Choroid plexus epithelial cell (primary cell): ENCODE results near the gene GDAP1L1.
A peak's percentile ranks its signal among the peaks of the same experiment; 100 is the strongest.

Experiments
- DNase-seq: peaks from one replicate; pipeline ENCODE4 v3.0.0-alpha.2; 2010; ENCODE audit warnings: low read depth
- H3K4me3 ChIP-seq: 2 replicates; pipeline ENCODE4 v1.5.1; 2011; ENCODE audit warnings: low read depth, mild to moderate bottlenecking, control low read depth, low read length, moderate library complexity
- TF ChIP-seq, protein P1 (sequence below): conservative IDR thresholded peaks from 2 replicates; pipeline ENCODE4 v1.5.1; 2011; ENCODE audit warnings: low read depth, mild to moderate bottlenecking, control low read depth, inconsistent platforms, low read length, moderate library complexity

The GDAP1L1 gene

DNA sequence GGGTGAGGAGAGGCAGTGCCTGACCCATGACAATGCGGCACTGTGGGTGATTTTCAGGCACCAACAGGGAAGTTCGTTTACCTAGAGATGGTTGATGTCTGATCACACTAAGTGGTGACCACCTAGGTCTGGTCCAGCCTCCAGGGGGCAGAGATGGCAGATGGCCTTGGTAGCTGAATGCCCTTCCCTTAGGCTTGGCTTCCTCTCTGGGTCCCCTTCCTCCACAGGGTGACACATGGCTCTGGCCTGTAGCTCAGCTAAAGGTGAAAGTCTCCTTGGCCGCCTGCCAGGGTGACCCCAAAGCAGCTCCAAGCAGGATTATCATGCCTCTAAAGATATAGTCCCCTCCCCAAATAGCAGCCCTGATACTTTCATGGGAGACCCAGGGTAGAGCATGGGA is 6.4 kb downstream of the GDAP1L1 start:
- DNase-seq, result no peak
- no peak overlapping the region for H3K4me3 ChIP-seq
- TF ChIP-seq, protein P1, sequence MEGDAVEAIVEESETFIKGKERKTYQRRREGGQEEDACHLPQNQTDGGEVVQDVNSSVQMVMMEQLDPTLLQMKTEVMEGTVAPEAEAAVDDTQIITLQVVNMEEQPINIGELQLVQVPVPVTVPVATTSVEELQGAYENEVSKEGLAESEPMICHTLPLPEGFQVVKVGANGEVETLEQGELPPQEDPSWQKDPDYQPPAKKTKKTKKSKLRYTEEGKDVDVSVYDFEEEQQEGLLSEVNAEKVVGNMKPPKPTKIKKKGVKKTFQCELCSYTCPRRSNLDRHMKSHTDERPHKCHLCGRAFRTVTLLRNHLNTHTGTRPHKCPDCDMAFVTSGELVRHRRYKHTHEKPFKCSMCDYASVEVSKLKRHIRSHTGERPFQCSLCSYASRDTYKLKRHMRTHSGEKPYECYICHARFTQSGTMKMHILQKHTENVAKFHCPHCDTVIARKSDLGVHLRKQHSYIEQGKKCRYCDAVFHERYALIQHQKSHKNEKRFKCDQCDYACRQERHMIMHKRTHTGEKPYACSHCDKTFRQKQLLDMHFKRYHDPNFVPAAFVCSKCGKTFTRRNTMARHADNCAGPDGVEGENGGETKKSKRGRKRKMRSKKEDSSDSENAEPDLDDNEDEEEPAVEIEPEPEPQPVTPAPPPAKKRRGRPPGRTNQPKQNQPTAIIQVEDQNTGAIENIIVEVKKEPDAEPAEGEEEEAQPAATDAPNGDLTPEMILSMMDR, result peak; percentile 19

DNA sequence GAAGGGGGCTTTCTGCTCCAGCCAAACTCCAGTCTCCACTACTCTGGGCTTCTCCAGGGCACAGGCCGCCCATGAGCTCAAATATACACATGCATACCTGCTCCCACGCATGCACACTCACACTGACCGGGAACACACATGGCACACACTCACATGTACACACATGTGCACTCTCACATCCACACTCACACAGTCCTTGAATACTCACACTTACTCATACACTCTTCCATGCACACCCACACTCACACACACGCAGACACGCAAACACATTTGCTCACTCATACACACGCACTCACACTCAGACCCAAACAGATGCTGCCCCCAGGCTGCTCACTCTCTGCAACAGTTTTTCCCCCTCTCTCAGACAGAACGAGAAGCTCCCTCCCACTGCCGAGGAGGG is 7.0 kb downstream of the GDAP1L1 start:
- TF ChIP-seq, protein P1, result no peak
- no peak for DNase-seq
- H3K4me3 ChIP-seq, result no peak overlapping the region

DNA sequence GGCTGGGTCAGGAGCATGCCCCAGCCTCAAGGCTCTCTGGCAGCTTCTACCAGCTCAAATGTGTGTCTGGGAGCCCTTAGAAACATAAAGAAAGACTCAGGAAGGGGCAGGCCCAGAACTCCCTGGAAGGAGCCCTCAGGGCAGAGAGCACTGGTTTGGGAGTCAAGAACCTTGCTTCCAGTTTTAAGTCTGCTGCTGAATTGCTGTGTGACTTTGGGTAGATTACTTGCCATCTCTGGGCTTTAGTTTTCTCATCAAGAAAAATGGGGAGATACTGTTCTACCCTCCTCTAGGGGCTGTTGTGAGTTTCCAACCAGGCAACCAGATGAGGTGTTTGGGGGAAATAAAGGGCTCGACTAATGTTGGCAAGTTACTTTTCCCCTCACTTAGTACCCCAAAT is 8.8 kb downstream of the GDAP1L1 start:
- no peak for DNase-seq
- TF ChIP-seq, protein P1, result no peak
- no peak overlapping the region for H3K4me3 ChIP-seq

DNA sequence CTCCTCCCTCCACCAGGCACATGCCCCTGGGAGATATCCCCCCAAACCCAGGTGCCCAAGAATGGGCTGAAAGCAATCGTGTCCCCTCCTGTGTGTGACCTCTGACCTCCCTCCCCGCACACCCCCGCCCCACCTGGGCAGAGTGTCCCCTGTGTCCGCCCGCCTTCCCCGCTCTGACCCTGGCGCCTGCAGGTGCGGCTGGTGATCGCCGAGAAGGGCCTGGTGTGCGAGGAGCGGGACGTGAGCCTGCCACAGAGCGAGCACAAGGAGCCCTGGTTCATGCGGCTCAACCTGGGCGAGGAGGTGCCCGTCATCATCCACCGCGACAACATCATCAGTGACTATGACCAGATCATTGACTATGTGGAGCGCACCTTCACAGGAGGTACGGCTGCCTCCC is 9.9 kb downstream of the GDAP1L1 start:
- DNase-seq, result no peak
- TF ChIP-seq, protein P1, result no peak
- no peak overlapping the region for H3K4me3 ChIP-seq

DNA sequence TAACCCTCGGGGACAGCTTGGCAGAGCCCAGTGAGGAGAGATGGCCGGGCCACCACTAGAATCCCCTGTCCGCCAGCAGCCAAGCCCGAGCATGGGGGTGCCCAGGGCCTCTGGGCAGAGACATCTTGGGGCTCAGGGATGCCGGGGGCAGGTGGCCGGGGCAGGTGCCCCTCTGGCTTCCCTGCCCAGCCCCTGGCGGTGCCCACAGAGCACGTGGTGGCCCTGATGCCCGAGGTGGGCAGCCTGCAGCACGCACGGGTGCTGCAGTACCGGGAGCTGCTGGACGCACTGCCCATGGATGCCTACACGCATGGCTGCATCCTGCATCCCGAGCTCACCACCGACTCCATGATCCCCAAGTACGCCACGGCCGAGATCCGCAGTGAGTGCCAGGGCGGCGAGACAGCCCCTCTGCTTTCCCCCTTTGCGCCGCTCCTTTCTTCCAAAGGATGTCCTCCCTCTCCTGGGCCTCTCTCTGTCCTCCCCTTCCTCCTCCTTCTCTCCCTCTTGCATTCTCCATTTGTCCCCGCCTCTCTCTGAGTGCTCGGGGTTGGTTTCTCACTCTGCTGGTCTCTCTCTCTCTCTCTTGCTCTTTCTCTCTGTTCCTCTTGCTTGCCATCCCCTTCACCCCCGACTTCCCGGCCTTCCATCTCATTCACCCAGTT is 11.2 kb downstream of the GDAP1L1 start:
- H3K4me3 ChIP-seq, result no peak overlapping the region
- TF ChIP-seq, protein P1, result no peak
- DNase-seq, result no peak

DNA sequence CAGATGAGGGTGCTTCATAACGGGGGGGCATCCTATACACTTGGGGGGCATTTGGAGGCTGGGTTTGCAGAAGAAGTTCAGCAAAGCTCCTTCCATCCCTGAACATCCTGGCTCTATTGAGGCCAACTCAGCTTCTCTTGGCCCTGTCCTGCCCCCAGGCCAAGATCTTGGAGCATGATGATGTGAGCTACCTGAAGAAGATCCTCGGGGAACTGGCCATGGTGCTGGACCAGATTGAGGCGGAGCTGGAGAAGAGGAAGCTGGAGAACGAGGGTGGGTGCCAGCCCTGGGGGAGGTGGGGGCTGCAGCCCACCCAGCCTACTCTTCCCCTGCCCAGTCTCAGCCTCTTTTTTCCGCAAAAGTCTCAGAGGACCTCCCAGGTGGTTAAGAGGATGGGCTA is 17.2 kb downstream of the GDAP1L1 start:
- DNase-seq, result no peak
- TF ChIP-seq, protein P1, result no peak

DNA sequence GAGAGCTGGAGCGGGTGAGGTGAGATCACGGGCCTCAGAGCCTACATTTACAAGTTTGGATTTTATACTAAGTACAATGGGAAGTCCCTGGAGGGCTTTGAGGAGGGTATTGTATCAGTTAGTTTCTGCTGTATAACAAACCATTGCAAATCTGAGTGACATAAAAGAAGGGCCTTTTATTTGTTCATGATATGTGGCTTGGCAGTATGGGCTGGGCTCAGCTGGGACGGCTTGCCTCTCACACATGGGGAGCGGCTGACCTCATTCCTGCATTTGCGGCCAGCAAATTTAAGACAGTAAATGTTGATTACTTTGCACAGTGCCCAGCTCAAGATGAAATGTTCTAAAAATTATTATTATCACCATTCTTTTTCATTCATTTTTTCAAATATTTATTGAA is 21.7 kb downstream of the GDAP1L1 start:
- H3K4me3 ChIP-seq, result no peak overlapping the region
- no peak for DNase-seq
- TF ChIP-seq, protein P1, result no peak

More for the DNA sequence above, 17.2 kb downstream of the GDAP1L1 start:
- no peak overlapping the region for H3K4me3 ChIP-seq
